ENCODE data around the gene CHD5.

DNA sequence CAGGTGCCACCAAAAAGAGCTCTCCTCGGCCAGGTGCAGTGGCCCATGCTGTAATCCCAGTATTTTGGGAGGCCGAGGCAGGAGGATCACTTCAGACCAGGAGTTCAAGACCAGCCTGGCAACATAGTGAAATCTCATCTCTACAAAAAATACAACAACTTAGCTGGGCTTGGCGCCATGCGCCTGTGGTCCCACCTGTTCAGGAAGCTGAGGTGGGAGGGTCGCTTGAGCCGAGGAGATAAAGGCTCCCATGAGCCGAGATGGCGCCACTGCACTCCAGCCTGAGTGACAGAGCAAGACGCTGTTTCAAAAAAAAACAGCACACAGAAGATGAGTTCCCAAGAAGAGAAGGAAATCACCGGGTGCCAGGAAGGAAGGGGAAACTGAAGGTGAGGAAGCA, 67.0 kb downstream of the CHD5 start:
- TF ChIP-seq POLR2AphosphoS5 (IDR thresholded peaks at IDR 0.05) (no peak), CTCF (IDR thresholded peaks at IDR 0.05) (no peak), EP300 (IDR thresholded peaks at IDR 0.05) (no peak), POLR2A (IDR thresholded peaks at IDR 0.05; ENCODE audit: low read depth) (no peak)

Measured in esophagus muscularis mucosa (tissue), 4 donors.